SK-N-SH (cell line): ENCODE measurements around the gene NYNRIN. TPM values are rescaled to one million over a fixed set of nuclear protein-coding genes. Genes with fewer than 3 reads are reported as not detected.

Source experiments
- CTCF ChIA-PET: fragments of 300-600, 350-600 bp; formaldehyde crosslinking; extraction: SDS; loops from one replicate; lab custom pipeline; 2021; lab: Yijun Ruan, JAX
- POLR2A ChIA-PET: fragments of 350-600 bp; sonication (Branson Sonifier 250); formaldehyde crosslinking; extraction: SDS; loops from one replicate; lab custom pipeline; 2020; ENCODE audit warnings: antibody characterized with exemption, inconsistent platforms; lab: Yijun Ruan, JAX
- DNase-seq: peaks from one replicate; pipeline ENCODE4 v3.0.0; 2012
- H2AFZ ChIP-seq: fragments of 200-600 bp; sonication (generic); 2 replicates; pipeline ENCODE4 v1.8.1; 2016; ENCODE audit warnings: antibody characterized with exemption, mild to moderate bottlenecking, low read depth
- H3F3A ChIP-seq: fragments of 200-600 bp; sonication (generic); replicated peaks from 2 replicates; pipeline ENCODE3; 2016; ENCODE audit warnings: antibody characterized with exemption, mild to moderate bottlenecking; ENCODE audit not compliant: insufficient read depth
- H3K27ac ChIP-seq, 2 experiments: fragments of 200-500 bp in 1 of 2; fragments of 200-600 bp in 1 of 2; sonication (Bioruptor generic) in 1 of 2; sonication (generic), shearing (Covaris generic) in 1 of 2; 2 replicates each; pipeline versions ENCODE4 v1.5.1 to v1.6.1; 2014 to 2016; ENCODE audit warnings: low read depth in 2 of 2, inconsistent platforms in 1 of 2, low read length in 1 of 2, mild to moderate bottlenecking in 1 of 2, mixed read lengths in 1 of 2
- H3K27me3 ChIP-seq: fragments of 200-600 bp; sonication (generic), shearing (Covaris generic); 2 replicates; pipeline ENCODE4 v1.6.1; 2016; ENCODE audit warnings: mixed run types; ENCODE audit not compliant: insufficient read depth
- H3K36me3 ChIP-seq, 2 experiments: fragments of 200-500 bp in 1 of 2; fragments of 200-600 bp in 1 of 2; sonication (Bioruptor generic) in 1 of 2; sonication (generic) in 1 of 2; replicated peaks in 1 of 2; 2 replicates each; pipeline versions ENCODE3 to v1.5.1; 2014 to 2016; ENCODE audit warnings: low read length in 1 of 2, mild to moderate bottlenecking in 1 of 2; ENCODE audit not compliant: insufficient read depth in 2 of 2, control insufficient read depth in 1 of 2
- H3K4me1 ChIP-seq, 2 experiments: fragments of 200-500 bp in 1 of 2; fragments of 200-600 bp in 1 of 2; sonication (Bioruptor generic) in 1 of 2; sonication (generic), shearing (Covaris generic) in 1 of 2; 2 replicates each; pipeline versions ENCODE4 v1.5.1 to v1.6.1; 2014 to 2016; ENCODE audit warnings: low read depth in 1 of 2, low read length in 1 of 2, mixed run types in 1 of 2; ENCODE audit not compliant: insufficient read depth in 2 of 2, control insufficient read depth in 1 of 2
- H3K4me2 ChIP-seq: fragments of 200-600 bp; sonication (generic), shearing (Covaris generic); 2 replicates; pipeline ENCODE4 v1.6.1; 2017; ENCODE audit warnings: mixed run types
- H3K4me3 ChIP-seq, 2 experiments: fragments of 200-500 bp in 1 of 2; fragments of 200-600 bp in 1 of 2; sonication (Bioruptor generic) in 1 of 2; sonication (generic), shearing (Covaris generic) in 1 of 2; 2 replicates each; pipeline versions ENCODE4 v1.5.1 to v1.8.1; 2014 to 2016; ENCODE audit warnings: low read depth in 2 of 2, inconsistent platforms in 1 of 2, low read length in 1 of 2, mild to moderate bottlenecking in 1 of 2, mixed read lengths in 1 of 2, moderate library complexity in 1 of 2
- H3K79me2 ChIP-seq: fragments of 200-600 bp; sonication (generic); 2 replicates; pipeline ENCODE4 v1.8.1; 2017; ENCODE audit warnings: mild to moderate bottlenecking; ENCODE audit not compliant: insufficient read depth
- H3K9ac ChIP-seq: fragments of 200-600 bp; sonication (generic); 2 replicates; pipeline ENCODE4 v1.6.1; 2017; ENCODE audit warnings: mixed run types
- H3K9me2 ChIP-seq: fragments of 200-600 bp; sonication (generic); 2 replicates; pipeline ENCODE4 v1.6.1; 2017; ENCODE audit warnings: mixed run types
- H3K9me3 ChIP-seq: fragments of 200-600 bp; sonication (generic); 2 replicates; pipeline ENCODE4 v1.6.1; 2017; ENCODE audit warnings: mixed run types, mild to moderate bottlenecking, moderate library complexity
- H4K20me1 ChIP-seq: fragments of 200-600 bp; sonication (generic); 2 replicates; pipeline ENCODE4 v1.6.1; 2017; ENCODE audit warnings: mild to moderate bottlenecking, mixed run types; ENCODE audit not compliant: insufficient read depth
- CHD2 ChIP-seq: fragments of 150-350 bp; IDR thresholded peaks from 2 replicates; pipeline ENCODE4 v1.6.1; 2018; ENCODE audit warnings: low read length; ENCODE audit not compliant: partially characterized antibody
- CTCF ChIP-seq: fragments of 200-600 bp; sonication (generic); IDR thresholded peaks from 2 replicates; pipeline ENCODE4 v1.6.1; 2017; ENCODE audit warnings: antibody characterized with exemption, mild to moderate bottlenecking, moderate library complexity
- ELF1 ChIP-seq: IDR thresholded peaks from 2 replicates; pipeline ENCODE4 v1.4.0; 2012
- EP300 ChIP-seq, 2 experiments: IDR thresholded peaks; 2 replicates each; pipeline versions ENCODE4 v1.4.0 to v1.6.1; 2012; ENCODE audit warnings: borderline replicate concordance in 1 of 2, low read depth in 1 of 2, low read length in 1 of 2
- EZH2phosphoT487 ChIP-seq: fragments of 200-600 bp; sonication (generic); IDR thresholded peaks from 2 replicates; pipeline ENCODE4 v1.6.1; 2017; ENCODE audit warnings: low read depth, mixed run types, mild to moderate bottlenecking, antibody characterized with exemption, moderate library complexity, borderline replicate concordance
- FOSL2 ChIP-seq: IDR thresholded peaks from 2 replicates; pipeline ENCODE4 v1.4.0; 2012; ENCODE audit warnings: low read depth, mild to moderate bottlenecking, moderate library complexity, borderline replicate concordance
- FOXJ3 ChIP-seq: sonication (generic); formaldehyde crosslinking; IDR thresholded peaks from 2 replicates; pipeline ENCODE4 v1.5.1; 2020; ENCODE audit warnings: mild to moderate bottlenecking, missing genetic modification reagents
- GABPA ChIP-seq: IDR thresholded peaks from 2 replicates; pipeline ENCODE4 v1.4.0; 2012; ENCODE audit warnings: low read depth, mild to moderate bottlenecking
- IRF3 ChIP-seq: fragments of 150-350 bp; IDR thresholded peaks from 2 replicates; pipeline ENCODE4 v1.6.1; 2016; ENCODE audit warnings: mild to moderate bottlenecking, low read depth, low read length
- PBX3 ChIP-seq: IDR thresholded peaks from 2 replicates; pipeline ENCODE4; 2012
- RFX5 ChIP-seq: IDR thresholded peaks from 2 replicates; pipeline ENCODE4 v1.6.1; 2012; ENCODE audit warnings: mild to moderate bottlenecking, improper control_type of control experiment, low read length
- TEAD4 ChIP-seq: IDR thresholded peaks from 2 replicates; pipeline ENCODE4 v1.4.0; 2012; ENCODE audit warnings: mild to moderate bottlenecking, borderline replicate concordance; ENCODE audit not compliant: insufficient read depth
- YY1 ChIP-seq: IDR thresholded peaks from 2 replicates; pipeline ENCODE4 v1.4.0; 2012; ENCODE audit warnings: low read depth, mild to moderate bottlenecking
- WGBS: methylation state at CpG from one replicate; pipeline ENCODE4 v1.1.6; 2017; ENCODE audit warnings: low lambda C conversion rate; 5-methylcytosine and 5-hydroxymethylcytosine counted together
- polyA plus RNA-seq, 3 experiments: library from polyadenylated mRNA; depleted of rRNA; stranded (reverse); fragments of >200 nt; gene quantifications; 2 replicates each; pipeline ENCODE4 v1.2.3, GENCODE V29; 2012
- TF ChIP-seq, protein P1 (sequence below): IDR thresholded peaks from 2 replicates; pipeline ENCODE4 v1.4.0; 2012; ENCODE audit warnings: low read depth

Gene NYNRIN
- polyA plus RNA-seq, 1 of the 3 experiments (the other 2 are of a cell fraction): 4.8 TPM

DNA sequence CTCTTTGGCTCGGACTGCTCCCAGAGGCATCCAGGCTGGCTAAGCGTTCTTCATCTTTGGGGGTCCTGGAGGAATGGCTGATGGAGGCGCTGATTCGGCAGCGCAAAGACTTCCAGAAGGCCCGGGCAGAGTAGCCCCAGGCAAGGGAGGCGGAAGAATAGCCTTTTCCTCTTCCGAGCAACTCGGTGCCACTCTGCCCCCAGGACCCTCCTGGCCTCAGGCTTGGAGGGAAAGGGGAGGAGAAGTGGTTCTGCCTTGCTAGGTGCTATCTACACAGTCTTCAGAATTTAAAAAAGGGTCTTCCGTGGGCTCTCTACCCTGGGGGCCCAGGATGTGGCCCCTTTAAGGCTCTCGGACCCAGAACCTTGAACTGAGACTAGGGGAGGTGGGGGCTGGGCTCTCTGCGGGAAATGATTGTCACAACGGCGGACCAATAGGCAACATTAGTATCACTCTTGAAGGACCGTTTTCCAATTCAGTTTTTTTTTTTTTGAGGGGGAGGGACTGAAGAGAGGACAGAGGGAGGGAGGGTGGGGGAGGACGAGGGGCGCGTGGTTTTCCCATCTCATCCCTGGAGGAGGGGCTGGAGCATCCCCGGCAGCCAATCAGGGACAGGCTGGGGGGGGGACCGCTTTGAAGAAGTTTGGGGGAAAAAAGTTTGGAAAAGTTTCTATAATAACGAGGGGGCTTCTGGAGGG is 31.1 kb upstream of the NYNRIN start, which contains the start of gene NFATC4:
Gene NFATC4, plus strand, starts transcription at position 671 of the 698 bp plus-strand sequence. CDS start 157 bp downstream, outside the sequence.
- H2AFZ ChIP-seq: peak within 1 kb of the TSS; percentile 97
- no peaks in the 10 kb centered on the region for H4K20me1 ChIP-seq
- CTCF ChIA-PET: interaction anchor here (1.1 to 6.2 kb wide), 6 partner anchors 10 to 68 kb away, joined by 3 to 44 read pairs (median 12); partner anchors contain the start of genes KHNYN and NYNRIN
- no peaks in the 10 kb centered on the region for H3K27me3 ChIP-seq
- peak; percentile 88 for DNase-seq
- POLR2A ChIA-PET: interaction anchor here (0.7 to 1.4 kb wide), 3 partner anchors 10 to 62 kb away, joined by 3 to 9 read pairs (median 4); partner anchors contain the start of genes CBLN3 and KHNYN
- 5% methylated on average over 16 of the region's 21 CpGs for WGBS
- no peak for TF ChIP-seq EZH2phosphoT487
- no peak for TF ChIP-seq CTCF
- 0 out of 2 replicates have a peak, but pooled peaks have one; percentile 1 for TF ChIP-seq YY1
- TF ChIP-seq GABPA: no peak
- no peak for TF ChIP-seq FOSL2
- peak in 1 of 2 experiments; percentile 16; a peak in 1 of 4 replicates for TF ChIP-seq EP300 (IDR thresholded peaks at IDR 0.05; ENCODE audit: borderline replicate concordance in 1 of 2, low read depth in 1 of 2, low read length in 1 of 2)
- peak; percentile 94 for TF ChIP-seq CHD2
- TF ChIP-seq TEAD4: no peak
- TF ChIP-seq, protein P1, sequence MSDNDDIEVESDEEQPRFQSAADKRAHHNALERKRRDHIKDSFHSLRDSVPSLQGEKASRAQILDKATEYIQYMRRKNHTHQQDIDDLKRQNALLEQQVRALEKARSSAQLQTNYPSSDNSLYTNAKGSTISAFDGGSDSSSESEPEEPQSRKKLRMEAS: peak; percentile 47; the same call in 1 of the 2 replicates
- TF ChIP-seq PBX3: peak; percentile 97
- TF ChIP-seq FOXJ3 (CRISPR knock-in tag): no peak
- TF ChIP-seq ELF1: 0 out of 2 replicates have a peak, but pooled peaks have one; percentile 1
- TF ChIP-seq IRF3: 0 out of 2 replicates have a peak, but pooled peaks have one; percentile 9
- TF ChIP-seq RFX5: no peak
- no peaks in the 10 kb centered on the region for H3K79me2 ChIP-seq
- no peaks in the 10 kb centered on the region for H3K9me2 ChIP-seq
- H3K27ac ChIP-seq: peak within 1 kb of the TSS; percentile 93 to 99
- peak within 1 kb of the TSS; percentile 93 for H3K9ac ChIP-seq
- no peaks in the 10 kb centered on the region for H3K9me3 ChIP-seq
- peaks cover 23% of the 10 kb centered on the region for H3F3A ChIP-seq
- H3K36me3 ChIP-seq: peaks cover 0 to 3% of the 10 kb centered on the region in 2 experiments
- H3K4me1 ChIP-seq: peaks cover 14 to 30% of the 10 kb centered on the region in 2 experiments; a peak in 3 of 4 replicates
- peak within 1 kb of the TSS; percentile 100 for H3K4me2 ChIP-seq
- H3K4me3 ChIP-seq: peak within 1 kb of the TSS; percentile 85 to 86
